Spleen (tissue), 7 donors: ENCODE results near the gene ANG.

ENCODE experiments used
- CTCF ChIP-seq, 11 experiments: fragments of 200-600 bp in 7 of 11; fragments of 450-650 bp in 4 of 11; sonication (generic) in 4 of 11; IDR thresholded peaks in 8 of 11; conservative IDR thresholded peaks in 3 of 11; 1 replicate in 7 of 11; 2 replicates in 4 of 11; pipeline versions ENCODE4 v1.4.0 to v1.8.0; 2016 to 2021; ENCODE audit warnings: antibody characterized with exemption in 11 of 11, inconsistent platforms in 4 of 11, mild to moderate bottlenecking in 1 of 11
- POLR2AphosphoS5 ChIP-seq, 3 donors: sonication (generic); formaldehyde crosslinking; IDR thresholded peaks; one replicate each; pipeline ENCODE4 v1.5.1; 2017; ENCODE audit warnings: antibody characterized with exemption in 3 of 3
- donor health status: DM: no; HTN: no; CAD: no; lungs with moderate emphysema.
- donor health status: DM: no; HTN: no; CAD: no.
- donor health status: DM: no; HTN: no; CAD: no.

GRCh38 chr14:20720741-20721140, 32.2 kb downstream of the ANG start:
- TF ChIP-seq POLR2AphosphoS5 (IDR thresholded peaks at IDR 0.05) = no peak
- TF ChIP-seq CTCF (IDR thresholded peaks at IDR 0.05 in 8 of 11, conservative IDR thresholded peaks at IDR 0.05 in 3 of 11) = no peak
